ENCODE results near the gene SMIM35. TPM values are rescaled to one million over a fixed set of nuclear protein-coding genes. Genes with fewer than 3 reads are reported as not detected.

Gene SMIM35
- total and polyA plus RNA-seq, 2 of the 4 experiments (the other 2 are of a cell fraction), result not detected

- Histone ChIP-seq H3K4me3 (ENCODE audit: insufficient read depth, low read depth, low read length) (no peak overlapping the region), H3K14ac (replicated peaks; ENCODE audit: low read depth, low read length) (no peak overlapping the region), H2AFZ (replicated peaks; ENCODE audit: low read length, poor library complexity) (no peak overlapping the region), H3K36me3 (ENCODE audit: control insufficient read depth, insufficient read depth, low read length) (no peaks in the 10 kb centered on the region), H3K18ac (ENCODE audit: low read depth, low read length) (no peak overlapping the region), H3K27ac (ENCODE audit: insufficient read depth, low read length) (no peak overlapping the region), H3K4me2 (ENCODE audit: low read depth, low read length) (no peak overlapping the region), H3K4ac (ENCODE audit: low read depth, low read length) (no peak overlapping the region), H3K79me1 (ENCODE audit: low read depth in 1 of 2, low read length in 2 of 2) (no peaks in the 10 kb centered on the region), H3K9me1 (ENCODE audit: insufficient read depth, low read length) (no peaks in the 10 kb centered on the region), H4K8ac (ENCODE audit: low read depth in 2 of 2, low read length in 2 of 2) (no peak overlapping the region), H2AK9ac (replicated peaks; ENCODE audit: low read depth, low read length, poor library complexity) (no peak overlapping the region), H4K5ac (ENCODE audit: low read depth, low read length) (no peak overlapping the region), H3K56ac (ENCODE audit: extremely low read depth, insufficient read depth, low read length) (no peak overlapping the region), H3K9me3 (ENCODE audit: control insufficient read depth, insufficient read depth, low read length) (no peaks in the 10 kb centered on the region), H4K91ac (ENCODE audit: insufficient read depth, low read depth, low read length) (no peak overlapping the region), H4K20me1 (ENCODE audit: insufficient read depth, low read length) (no peaks in the 10 kb centered on the region), H2BK15ac (ENCODE audit: low read depth, low read length) (no peak overlapping the region), H2AK5ac (ENCODE audit: low read depth, low read length) (no peak overlapping the region), H3K4me1 (ENCODE audit: control insufficient read depth, insufficient read depth, low read length) (no peaks in the 10 kb centered on the region), H3K27me3 (ENCODE audit: control insufficient read depth, insufficient read depth, low read length) (peaks cover 9% of the 10 kb centered on the region), H3K9ac (ENCODE audit: low read depth, low read length) (no peak overlapping the region), H3K23ac (ENCODE audit: low read depth, low read length) (no peak overlapping the region), H2BK5ac (ENCODE audit: low read depth, low read length, poor library complexity, severe bottlenecking) (no peak overlapping the region), H2BK20ac (ENCODE audit: low read depth, low read length) (no peak overlapping the region), H2BK120ac (ENCODE audit: low read depth, low read length) (no peak overlapping the region)
- ChIA-PET POLR2A (ENCODE audit: unreplicated experiment) (no interaction called here), CTCF (no interaction called here)
- no CpG with 5 or more reads among the region's 7 CpGs for WGBS, 2 experiments (ENCODE audit: extremely low coverage in 2 of 2, insufficient read length in 1 of 2)
- no TSS peak for BruUV-seq (replicated peaks)
- ATAC-seq (ENCODE audit: low read depth) (no peak), DNase-seq (no peak)
- in situ Hi-C loops (cut with MboI; ENCODE audit: low sequenced_read_pairs), result no loop called here
- intact Hi-C loops (cut with micrococcal nuclease), result no loop called here
- TF ChIP-seq, protein P1, sequence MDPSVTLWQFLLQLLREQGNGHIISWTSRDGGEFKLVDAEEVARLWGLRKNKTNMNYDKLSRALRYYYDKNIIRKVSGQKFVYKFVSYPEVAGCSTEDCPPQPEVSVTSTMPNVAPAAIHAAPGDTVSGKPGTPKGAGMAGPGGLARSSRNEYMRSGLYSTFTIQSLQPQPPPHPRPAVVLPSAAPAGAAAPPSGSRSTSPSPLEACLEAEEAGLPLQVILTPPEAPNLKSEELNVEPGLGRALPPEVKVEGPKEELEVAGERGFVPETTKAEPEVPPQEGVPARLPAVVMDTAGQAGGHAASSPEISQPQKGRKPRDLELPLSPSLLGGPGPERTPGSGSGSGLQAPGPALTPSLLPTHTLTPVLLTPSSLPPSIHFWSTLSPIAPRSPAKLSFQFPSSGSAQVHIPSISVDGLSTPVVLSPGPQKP (IDR thresholded peaks at IDR 0.05; ENCODE audit: borderline replicate concordance, low read depth, low read length), result no peak
- no peak for TF ChIP-seq MAFK (IDR thresholded peaks at IDR 0.05; ENCODE audit: low read depth, low read length)
- dilution Hi-C loops (cut with HindIII; ENCODE audit: low sequenced_read_pairs, unreplicated experiment), result no loop called here
Measured at GRCh38 chr11:118135051-118135795, 48.5 kb upstream of the SMIM35 start.
